Mucosa of stomach (tissue), 1 donor: ENCODE measurements around the gene OTOP1.
"Not testable (repeated sequence)": the region's sequence is repeated elsewhere in the genome, so short reads cannot be mapped to it uniquely, and the experiment has no call there.

Experiments used
- H3K27me3 ChIP-seq: one replicate; pipeline ENCODE4 v1.7.0; 2013; ENCODE audit warnings: mild to moderate bottlenecking, low read length; ENCODE audit not compliant: control insufficient read depth, insufficient read depth
- H3K36me3 ChIP-seq: one replicate; pipeline ENCODE4 v1.7.0; 2013; ENCODE audit warnings: low read length; ENCODE audit not compliant: control insufficient read depth, insufficient read depth
- H3K4me1 ChIP-seq: one replicate; pipeline ENCODE4 v1.7.0; 2013; ENCODE audit warnings: mild to moderate bottlenecking, low read length; ENCODE audit not compliant: control insufficient read depth, insufficient read depth
- H3K4me3 ChIP-seq: one replicate; pipeline ENCODE4 v1.7.0; 2013; ENCODE audit warnings: low read length
- H3K9ac ChIP-seq: one replicate; pipeline ENCODE4 v1.7.0; 2013; ENCODE audit warnings: mild to moderate bottlenecking, low read length, moderate library complexity
- H3K9me3 ChIP-seq: one replicate; pipeline ENCODE4 v1.7.0; 2013; ENCODE audit warnings: mild to moderate bottlenecking, low read length, moderate library complexity; ENCODE audit not compliant: control insufficient read depth
- donor health status: Pancreatic carcinoma.

Gene OTOP1

DNA sequence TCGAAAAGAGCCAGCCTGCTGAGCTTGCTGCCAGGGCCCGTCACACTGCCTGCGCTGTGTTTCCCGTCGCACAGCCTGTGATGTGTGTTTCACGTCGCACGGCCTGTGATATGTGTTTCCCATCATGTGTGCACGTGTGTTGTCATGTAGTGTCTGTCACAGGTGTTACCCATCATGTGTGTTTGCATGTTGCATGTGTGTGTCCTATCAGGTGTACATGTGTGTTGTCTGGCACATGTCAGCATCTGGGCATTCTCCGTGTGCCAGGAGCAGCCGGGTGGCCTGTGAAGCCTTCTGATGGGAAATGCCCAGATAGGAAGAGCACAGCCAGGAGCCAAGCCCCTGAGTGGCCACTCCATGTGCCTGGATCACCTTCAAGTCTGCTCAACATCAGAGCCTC lies 85.5 kb downstream of the OTOP1 start:
- H3K27me3 ChIP-seq, H3K4me3 ChIP-seq, H3K9ac ChIP-seq, H3K9me3 ChIP-seq, H3K36me3 ChIP-seq, H3K4me1 ChIP-seq: not testable (repeated sequence)
